Breast epithelium (tissue), 4 donors: Measurements from ENCODE around the gene PLP2. TPM values are rescaled to one million over a fixed set of nuclear protein-coding genes. Genes with fewer than 3 reads are reported as not detected.

Source experiments
- DNase-seq, 2 donors: peaks; one replicate each; pipeline ENCODE4 v3.0.0-alpha.2; 2019; ENCODE audit warnings: low spot score in 2 of 2
- H3K27ac ChIP-seq, 2 donors: fragments of 200-600 bp; sonication (generic) in 1 of 2; one replicate each; pipeline ENCODE4 v1.5.1; 2016 to 2019; ENCODE audit warnings: mild to moderate bottlenecking in 1 of 2
- H3K27me3 ChIP-seq, 2 donors: fragments of 200-600 bp; sonication (generic) in 1 of 2; one replicate each; pipeline versions ENCODE4 v1.5.1 to v1.6.0; 2017 to 2019; ENCODE audit warnings: control low read depth in 1 of 2, mild to moderate bottlenecking in 1 of 2
- H3K36me3 ChIP-seq: fragments of 200-600 bp; one replicate; pipeline ENCODE4 v1.5.1; 2019
- H3K4me1 ChIP-seq, 2 donors: fragments of 200-600 bp; sonication (generic); one replicate each; pipeline ENCODE4 v1.5.1; 2016 to 2019; ENCODE audit warnings: control low read depth in 1 of 2
- H3K4me3 ChIP-seq, 3 donors: fragments of 200-600 bp; sonication (generic); 1 replicate in 2 of 3; 2 replicates in 1 of 3; pipeline ENCODE4 v1.5.1; 2016 to 2019; ENCODE audit warnings: mild to moderate bottlenecking in 3 of 3, moderate library complexity in 2 of 3
- H3K9me3 ChIP-seq, 2 donors: fragments of 200-600 bp; sonication (generic) in 1 of 2; one replicate each; pipeline ENCODE4 v1.5.1; 2016 to 2019; ENCODE audit warnings: control low read depth in 1 of 2
- CTCF ChIP-seq, 3 donors: fragments of 450-650 bp; IDR thresholded peaks; one replicate each; pipeline ENCODE4 v1.5.1; 2016 to 2017; ENCODE audit warnings: antibody characterized with exemption in 3 of 3, mild to moderate bottlenecking in 3 of 3, moderate library complexity in 3 of 3
- POLR2A ChIP-seq: fragments of 450-650 bp; IDR thresholded peaks from one replicate; pipeline ENCODE4 v1.6.1; 2016; ENCODE audit warnings: antibody characterized with exemption, mild to moderate bottlenecking, moderate library complexity
- POLR2AphosphoS5 ChIP-seq, 3 donors: sonication (generic); formaldehyde crosslinking; IDR thresholded peaks; one replicate each; pipeline ENCODE4 v1.6.1; 2017; ENCODE audit warnings: antibody characterized with exemption in 3 of 3
- intact Hi-C: fragments of 100-400 bp; cut with DNase I; formaldehyde crosslinking; loops from one replicate; pipeline ENCODE4 v1.15.1; 2023; ENCODE audit warnings: low total_unique reads
- total RNA-seq, 3 donors: library from RNA; depleted of rRNA; stranded (reverse); fragments of >200 nt; gene quantifications; one replicate each; pipeline ENCODE4 v1.1.0, GENCODE V29; 2016

Gene PLP2
- total RNA-seq, 3 donors from 2014 or later = 23.4 to 27.9 (median 27.8) TPM

- intact Hi-C loops = no loop called here
- no peaks in the 10 kb centered on the region for H3K36me3 ChIP-seq
- H3K4me3 ChIP-seq = no peak overlapping the region
- peaks cover 0 to 9% of the 10 kb centered on the region in 2 donors for H3K27me3 ChIP-seq
- no peaks in the 10 kb centered on the region for H3K9me3 ChIP-seq
- no peaks in the 10 kb centered on the region for H3K4me1 ChIP-seq
- DNase-seq = no peak
- no peak overlapping the region for H3K27ac ChIP-seq
- TF ChIP-seq CTCF (IDR thresholded peaks at IDR 0.05) (no peak), POLR2A (no peak), POLR2AphosphoS5 (IDR thresholded peaks at IDR 0.05) (no peak)
These were observed 18.2 kb upstream of the PLP2 start for GRCh38 chrX:49153467-49153866.

GRCh38 chrX:49155243-49155899 lies 16.3 kb upstream of the PLP2 start:
- intact Hi-C loops = no loop called here
- DNase-seq = peak in 1 of 2 donors; percentile 68
- Histone ChIP-seq H3K27me3 (peaks cover 0 to 20% of the 10 kb centered on the region in 2 donors), H3K4me1 (no peaks in the 10 kb centered on the region), H3K4me3 (peak overlapping the region; percentile 44 to 78 (median 57)), H3K9me3 (no peaks in the 10 kb centered on the region), H3K36me3 (no peaks in the 10 kb centered on the region), H3K27ac (peak overlapping the region; percentile 97 to 99)
- TF ChIP-seq POLR2A = no peak
- no peak for TF ChIP-seq CTCF (IDR thresholded peaks at IDR 0.05)
- no peak for TF ChIP-seq POLR2AphosphoS5 (IDR thresholded peaks at IDR 0.05)

GRCh38 chrX:49155900-49156837 lies 15.5 kb upstream of the PLP2 start:
- peak; percentile 85 to 86 for DNase-seq
- Histone ChIP-seq H3K9me3 (no peaks in the 10 kb centered on the region), H3K36me3 (no peaks in the 10 kb centered on the region), H3K27me3 (peaks cover 0 to 20% of the 10 kb centered on the region in 2 donors), H3K4me3 (peak overlapping the region; percentile 44 to 78 (median 57)), H3K4me1 (no peaks in the 10 kb centered on the region), H3K27ac (peak overlapping the region; percentile 97 to 99)
- peak; percentile 8 to 66 (median 42) for TF ChIP-seq CTCF (IDR thresholded peaks at IDR 0.05)
- no peak for TF ChIP-seq POLR2A
- peak; percentile 19 to 58 (median 35) for TF ChIP-seq POLR2AphosphoS5 (IDR thresholded peaks at IDR 0.05)
- intact Hi-C loops = no loop called here

GRCh38 chrX:49157194-49157593 lies 14.5 kb upstream of the PLP2 start:
- H3K4me3 ChIP-seq = no peak overlapping the region
- intact Hi-C loops = no loop called here

GRCh38 chrX:49160908-49161307 lies 10.8 kb upstream of the PLP2 start:
- DNase-seq = no peak
- no peaks in the 10 kb centered on the region for H3K4me1 ChIP-seq
- no peak overlapping the region for H3K4me3 ChIP-seq
- peaks cover 0 to 28% of the 10 kb centered on the region in 2 donors for H3K27me3 ChIP-seq
- no peak overlapping the region for H3K27ac ChIP-seq
- TF ChIP-seq POLR2A (no peak), POLR2AphosphoS5 (IDR thresholded peaks at IDR 0.05) (no peak), CTCF (IDR thresholded peaks at IDR 0.05) (no peak)
- no peaks in the 10 kb centered on the region for H3K36me3 ChIP-seq
- no peaks in the 10 kb centered on the region for H3K9me3 ChIP-seq
- intact Hi-C loops = no loop called here

More at GRCh38 chrX:49157194-49157593, 14.5 kb upstream of the PLP2 start:
- Histone ChIP-seq H3K27me3 (peaks cover 0 to 20% of the 10 kb centered on the region in 2 donors), H3K36me3 (no peaks in the 10 kb centered on the region), H3K27ac (no peak overlapping the region), H3K9me3 (no peaks in the 10 kb centered on the region), H3K4me1 (no peaks in the 10 kb centered on the region)
- no peak for DNase-seq
- TF ChIP-seq POLR2A = no peak
